ENCODE results near the gene RABL2B.

The RABL2B gene

GRCh38 chr22:50722716-50723428 is 60.6 kb downstream of the RABL2B start:
- DNase-seq (ENCODE audit: low read depth), result no peak
- TF ChIP-seq POLR2A (IDR thresholded peaks at IDR 0.05; ENCODE audit: extremely low read depth, insufficient read length) (no peak), CTCF (IDR thresholded peaks at IDR 0.05; ENCODE audit: low read depth, low read length) (no peak), MYC (IDR thresholded peaks at IDR 0.05; ENCODE audit: low read depth, low read length) (no peak), MAX (IDR thresholded peaks at IDR 0.05; ENCODE audit: low read depth, low read length) (no peak)
- no peak overlapping the region for H3K4me3 ChIP-seq (ENCODE audit: low read depth, low read length)

GRCh38 chr22:50722048-50722701 is 61.3 kb downstream of the RABL2B start:
- H3K4me3 ChIP-seq (ENCODE audit: low read depth, low read length), result no peak overlapping the region
- DNase-seq (ENCODE audit: low read depth), result no peak
- TF ChIP-seq MAX (IDR thresholded peaks at IDR 0.05; ENCODE audit: low read depth, low read length), result no peak
- TF ChIP-seq MYC (IDR thresholded peaks at IDR 0.05; ENCODE audit: low read depth, low read length), result no peak
- TF ChIP-seq CTCF (IDR thresholded peaks at IDR 0.05; ENCODE audit: low read depth, low read length), result no peak
- TF ChIP-seq POLR2A (IDR thresholded peaks at IDR 0.05; ENCODE audit: extremely low read depth, insufficient read length), result no peak

GRCh38 chr22:50721257-50721844 is 62.1 kb downstream of the RABL2B start:
- TF ChIP-seq POLR2A (IDR thresholded peaks at IDR 0.05; ENCODE audit: extremely low read depth, insufficient read length), result no peak
- DNase-seq (ENCODE audit: low read depth), result no peak

GRCh38 chr22:50720301-50721256 is 62.9 kb downstream of the RABL2B start:
- TF ChIP-seq MYC (IDR thresholded peaks at IDR 0.05; ENCODE audit: low read depth, low read length) (no peak), POLR2A (IDR thresholded peaks at IDR 0.05; ENCODE audit: extremely low read depth, insufficient read length) (no peak), CTCF (IDR thresholded peaks at IDR 0.05; ENCODE audit: low read depth, low read length) (no peak), MAX (IDR thresholded peaks at IDR 0.05; ENCODE audit: low read depth, low read length) (no peak)
- H3K4me3 ChIP-seq (ENCODE audit: low read depth, low read length), result no peak overlapping the region
- no peak for DNase-seq (ENCODE audit: low read depth)

More at GRCh38 chr22:50721257-50721844, 62.1 kb downstream of the RABL2B start:
- no peak overlapping the region for H3K4me3 ChIP-seq (ENCODE audit: low read depth, low read length)

GRCh38 chr22:50719814-50720300 is 63.6 kb downstream of the RABL2B start:
- H3K4me3 ChIP-seq (ENCODE audit: low read depth, low read length), result no peak overlapping the region
- no peak for DNase-seq (ENCODE audit: low read depth)
- TF ChIP-seq POLR2A (IDR thresholded peaks at IDR 0.05; ENCODE audit: extremely low read depth, insufficient read length), result no peak
- no peak for TF ChIP-seq MYC (IDR thresholded peaks at IDR 0.05; ENCODE audit: low read depth, low read length)
- TF ChIP-seq CTCF (IDR thresholded peaks at IDR 0.05; ENCODE audit: low read depth, low read length), result no peak
- no peak for TF ChIP-seq MAX (IDR thresholded peaks at IDR 0.05; ENCODE audit: low read depth, low read length)
